ENCODE results near the gene KRTAP5-1. TPM values are rescaled to one million over a fixed set of nuclear protein-coding genes. Genes with fewer than 3 reads are reported as not detected.

Gene KRTAP5-1
- total RNA-seq, 1 experiment from 2014 or later, result not detected

DNA sequence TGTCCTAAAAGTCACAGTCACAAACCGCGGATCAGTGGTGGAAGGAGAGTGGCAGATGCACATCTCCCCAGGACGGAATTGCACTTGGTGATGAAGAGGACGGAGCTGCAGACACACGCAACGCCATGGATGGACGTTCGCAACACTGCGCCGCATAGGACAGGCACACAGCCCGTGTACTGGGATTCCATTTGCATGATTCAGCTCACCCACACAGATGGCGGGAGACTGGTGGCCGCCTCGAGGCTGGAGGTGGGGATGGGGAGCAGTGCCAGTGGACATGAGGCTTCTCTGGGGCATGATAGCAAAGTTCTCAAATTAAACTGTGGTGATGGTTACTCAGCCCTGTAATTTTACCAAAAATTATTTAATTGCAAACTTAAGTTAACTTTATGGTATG, 50.4 kb downstream of the KRTAP5-1 start:
- Histone ChIP-seq H3K79me2 (ENCODE audit: insufficient read depth, low read length) (peaks cover 52% of the 10 kb centered on the region; the same call in 1 of the 2 replicates), H3K4me3 (replicated peaks in 1 of 2; ENCODE audit: low read depth in 1 of 2, low read length in 2 of 2) (no peak overlapping the region), H3K9me3 (ENCODE audit: control insufficient read depth in 1 of 2, insufficient read depth in 1 of 2, low read depth in 1 of 2, low read length in 2 of 2) (no peaks in the 10 kb centered on the region), H3K9ac (ENCODE audit: low read length) (no peak overlapping the region), H3K4me2 (ENCODE audit: low read length) (no peak overlapping the region), H3K27ac (ENCODE audit: low read depth, low read length) (no peak overlapping the region), H3K36me3 (ENCODE audit: control insufficient read depth in 1 of 2, insufficient read depth in 2 of 2, low read length in 2 of 2) (no peaks in the 10 kb centered on the region), H4K20me1 (ENCODE audit: insufficient read depth) (no peaks in the 10 kb centered on the region), H3K4me1 (ENCODE audit: control insufficient read depth in 1 of 2, insufficient read depth in 2 of 2, low read length in 2 of 2) (peaks cover 4 to 15% of the 10 kb centered on the region in 2 experiments; a peak in 2 of 4 replicates), H2AFZ (ENCODE audit: low read depth, low read length, poor library complexity, severe bottlenecking) (no peak overlapping the region), H3K9me2 (ENCODE audit: insufficient read depth) (no peaks in the 10 kb centered on the region), H3K27me3 (ENCODE audit: insufficient read depth, low read length) (no peaks in the 10 kb centered on the region)
- DNase-seq (ENCODE audit: low read depth, low spot score) (no peak), ATAC-seq (no peak)
- no TSS peak for BruUV-seq (replicated peaks)
- ChIA-PET POLR2A (no interaction called here), CTCF (no interaction called here), RAD21 (ENCODE audit: low non-redundant PET in 1 of 2, low total read pairs in 2 of 2, uncharacterized antibody in 2 of 2, unreplicated experiment in 2 of 2) (no interaction called here)
- intact Hi-C loops (cut with micrococcal nuclease), result no loop called here
- TF ChIP-seq, protein P1, sequence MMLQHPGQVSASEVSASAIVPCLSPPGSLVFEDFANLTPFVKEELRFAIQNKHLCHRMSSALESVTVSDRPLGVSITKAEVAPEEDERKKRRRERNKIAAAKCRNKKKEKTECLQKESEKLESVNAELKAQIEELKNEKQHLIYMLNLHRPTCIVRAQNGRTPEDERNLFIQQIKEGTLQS (IDR thresholded peaks at IDR 0.05), result no peak
- TF ChIP-seq EGR1 (IDR thresholded peaks at IDR 0.05; ENCODE audit: low read depth) (no peak), ZFX (IDR thresholded peaks at IDR 0.05) (no peak), CEBPB (IDR thresholded peaks at IDR 0.05; ENCODE audit: low read depth) (no peak), SIN3A (IDR thresholded peaks at IDR 0.05; ENCODE audit: low read depth) (no peak), POLR2AphosphoS5 (IDR thresholded peaks at IDR 0.05; ENCODE audit: low read depth, low read length) (no peak), SRF (IDR thresholded peaks at IDR 0.05; ENCODE audit: low read depth) (no peak), FOSL1 (IDR thresholded peaks at IDR 0.05; ENCODE audit: low read depth) (no peak)
- TF ChIP-seq, protein P2, sequence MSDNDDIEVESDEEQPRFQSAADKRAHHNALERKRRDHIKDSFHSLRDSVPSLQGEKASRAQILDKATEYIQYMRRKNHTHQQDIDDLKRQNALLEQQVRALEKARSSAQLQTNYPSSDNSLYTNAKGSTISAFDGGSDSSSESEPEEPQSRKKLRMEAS (IDR thresholded peaks at IDR 0.05), result no peak

Other genes starting within 250 kb of the KRTAP5-1 start
- 14.0 TPM for gene BRSK2, start 195.3 kb downstream of the KRTAP5-1 start, total RNA-seq (2021; ENCODE audit: unreplicated experiment)
- 25.7 TPM for gene MOB2, start 98.5 kb downstream of the KRTAP5-1 start, total RNA-seq (2021; ENCODE audit: unreplicated experiment)
- 10.2 TPM for gene DUSP8, start 13.0 kb downstream of the KRTAP5-1 start, total RNA-seq (2021; ENCODE audit: unreplicated experiment)
- gene KRTAP5-2, start 13.0 kb upstream of the KRTAP5-1 start, total RNA-seq (2021; ENCODE audit: unreplicated experiment), result not detected
- gene KRTAP5-3, start 23.2 kb upstream of the KRTAP5-1 start, total RNA-seq (2021; ENCODE audit: unreplicated experiment), result not detected
- gene KRTAP5-4, start 36.9 kb upstream of the KRTAP5-1 start, total RNA-seq (2021; ENCODE audit: unreplicated experiment), result not detected
- not detected for gene KRTAP5-5, start 44.5 kb upstream of the KRTAP5-1 start, total RNA-seq (2021; ENCODE audit: unreplicated experiment)
- gene KRTAP5-6, start 111.9 kb upstream of the KRTAP5-1 start, total RNA-seq (2021; ENCODE audit: unreplicated experiment), result not detected
- 1.9 TPM for gene IFITM10, start 165.3 kb upstream of the KRTAP5-1 start, total RNA-seq (2021; ENCODE audit: unreplicated experiment)
- gene CTSD, start 178.6 kb upstream of the KRTAP5-1 start, total RNA-seq (2021; ENCODE audit: unreplicated experiment), result 127 TPM
- 1.0 TPM for gene SYT8, start 249.7 kb upstream of the KRTAP5-1 start, total RNA-seq (2021; ENCODE audit: unreplicated experiment)

All from HCT116 (cell line).